HCT116 (cell line): Measurements from ENCODE around the gene EHBP1. TPM values are rescaled to one million over a fixed set of nuclear protein-coding genes. Genes with fewer than 3 reads are reported as not detected.

Experiments
- ATAC-seq: fragments of 200-7000 bp; cut with Tn5 transposase; 2 replicates; pipeline ENCODE4 v1.9.1; 2020; ENCODE audit warnings: mild to moderate bottlenecking, moderate library complexity
- BruUV-seq: library from RNA; stranded (reverse); fragments of 400-500 nt; replicated peaks from 2 replicates; lab custom pipeline; 2021; lab: Mats Ljungman, UMichigan
- CTCF ChIA-PET: fragments of 300-600 bp; sonication (Branson Sonifier 250); formaldehyde crosslinking; loops from one replicate; lab custom pipeline; 2021; ENCODE audit warnings: antibody characterized with exemption; lab: Charles Lee
- POLR2A ChIA-PET: fragments of 300-600, 350-600 bp; sonication (Branson Sonifier 250); formaldehyde crosslinking; loops from one replicate; lab custom pipeline; 2021; ENCODE audit warnings: antibody characterized with exemption; lab: Charles Lee
- RAD21 ChIA-PET, 2 experiments: fragments of 300-600 bp; sonication (Branson Sonifier 250); formaldehyde crosslinking; loops; one replicate each; lab custom pipeline; 2023; ENCODE audit warnings: low total read pairs in 2 of 2; ENCODE audit not compliant: uncharacterized antibody in 2 of 2, unreplicated experiment in 2 of 2, low non-redundant PET in 1 of 2; lab: Charles Lee
- DNase-seq: peaks from one replicate; pipeline ENCODE4 v3.0.0-alpha.2; 2010; ENCODE audit warnings: low read depth, low spot score
- H2AFZ ChIP-seq: fragments of 200-600 bp; shearing (Covaris generic), sonication (generic); 2 replicates; pipeline ENCODE4 v1.6.1; 2017; ENCODE audit warnings: low read depth, mixed run types, mixed read lengths, antibody characterized with exemption, low read length; ENCODE audit not compliant: poor library complexity, severe bottlenecking
- H3K27ac ChIP-seq: 2 replicates; pipeline ENCODE4 v1.5.1; 2012; ENCODE audit warnings: low read depth, low read length
- H3K27me3 ChIP-seq: fragments of 200-600 bp; sonication (generic); 2 replicates; pipeline ENCODE4 v1.6.1; 2016; ENCODE audit warnings: mixed run types, low read length, mixed read lengths; ENCODE audit not compliant: insufficient read depth
- H3K36me3 ChIP-seq, 2 experiments: fragments of 200-500 bp in 1 of 2; fragments of 200-600 bp in 1 of 2; sonication (Bioruptor generic) in 1 of 2; sonication (generic) in 1 of 2; 2 replicates each; pipeline versions ENCODE4 v1.5.1 to v1.6.1; 2014 to 2016; ENCODE audit warnings: low read length in 2 of 2, inconsistent platforms in 1 of 2, mixed read lengths in 1 of 2, mixed run types in 1 of 2; ENCODE audit not compliant: insufficient read depth in 2 of 2, control insufficient read depth in 1 of 2
- H3K4me1 ChIP-seq, 2 experiments: fragments of 200-600 bp in 1 of 2; sonication (generic) in 1 of 2; 2 replicates each; pipeline versions ENCODE4 v1.5.1 to v1.6.1; 2012 to 2017; ENCODE audit warnings: low read length in 2 of 2, inconsistent platforms in 1 of 2, mild to moderate bottlenecking in 1 of 2, mixed read lengths in 1 of 2, mixed run types in 1 of 2, moderate library complexity in 1 of 2; ENCODE audit not compliant: insufficient read depth in 2 of 2, control insufficient read depth in 1 of 2
- H3K4me2 ChIP-seq: fragments of 200-600 bp; sonication (generic); 2 replicates; pipeline ENCODE4 v1.6.1; 2017; ENCODE audit warnings: mixed run types, low read length, mixed read lengths
- H3K4me3 ChIP-seq, 2 experiments: fragments of 200-600 bp in 1 of 2; sonication (generic) in 1 of 2; replicated peaks in 1 of 2; 2 replicates each; pipeline ENCODE4 v1.5.1; 2011 to 2016; ENCODE audit warnings: low read length in 2 of 2, control low read depth in 1 of 2, low read depth in 1 of 2, mild to moderate bottlenecking in 1 of 2, mixed read lengths in 1 of 2, mixed run types in 1 of 2
- H3K79me2 ChIP-seq: fragments of 200-600 bp; sonication (generic); 2 replicates; pipeline ENCODE4 v1.6.1; 2017; ENCODE audit warnings: mild to moderate bottlenecking, mixed run types, low read length, moderate library complexity, mixed read lengths; ENCODE audit not compliant: insufficient read depth
- H3K9ac ChIP-seq: fragments of 200-600 bp; sonication (generic); 2 replicates; pipeline ENCODE4 v1.6.1; 2016; ENCODE audit warnings: low read length, mixed read lengths
- H3K9me2 ChIP-seq: fragments of 200-600 bp; sonication (generic), shearing (Covaris generic); 2 replicates; pipeline ENCODE4 v1.6.1; 2017; ENCODE audit warnings: mixed run types, mild to moderate bottlenecking, moderate library complexity; ENCODE audit not compliant: insufficient read depth
- H3K9me3 ChIP-seq, 2 experiments: fragments of 200-500 bp in 1 of 2; fragments of 200-600 bp in 1 of 2; sonication (Bioruptor generic) in 1 of 2; sonication (generic) in 1 of 2; 2 replicates each; pipeline ENCODE4 v1.6.1; 2014 to 2017; ENCODE audit warnings: low read length in 2 of 2, mixed read lengths in 2 of 2, inconsistent platforms in 1 of 2, low read depth in 1 of 2, mild to moderate bottlenecking in 1 of 2, mixed run types in 1 of 2, moderate library complexity in 1 of 2; ENCODE audit not compliant: control insufficient read depth in 1 of 2, insufficient read depth in 1 of 2
- H4K20me1 ChIP-seq: fragments of 200-600 bp; sonication (generic), shearing (Covaris generic); 2 replicates; pipeline ENCODE4 v1.6.1; 2017; ENCODE audit warnings: mixed run types, mild to moderate bottlenecking, moderate library complexity; ENCODE audit not compliant: insufficient read depth
- CEBPB ChIP-seq: IDR thresholded peaks from 2 replicates; pipeline ENCODE4 v1.6.1; 2012; ENCODE audit warnings: low read depth
- EGR1 ChIP-seq: IDR thresholded peaks from 2 replicates; pipeline ENCODE4 v1.6.1; 2012; ENCODE audit warnings: low read depth
- EZH2 ChIP-seq: fragments of 200-600 bp; sonication (generic); IDR thresholded peaks from 2 replicates; pipeline ENCODE4 v1.6.1; 2017; ENCODE audit warnings: antibody characterized with exemption, mixed run types
- EZH2phosphoT487 ChIP-seq: fragments of 200-600 bp; IDR thresholded peaks from 2 replicates; pipeline ENCODE4 v1.6.1; 2018; ENCODE audit warnings: antibody characterized with exemption, borderline replicate concordance
- FOSL1 ChIP-seq: IDR thresholded peaks from 2 replicates; pipeline ENCODE4 v1.6.1; 2012; ENCODE audit warnings: low read depth
- POLR2A ChIP-seq: IDR thresholded peaks from 2 replicates; pipeline ENCODE4 v1.7.0; 2011; ENCODE audit warnings: borderline replicate concordance; ENCODE audit not compliant: insufficient read depth, insufficient read length; ENCODE audit errors: extremely low read depth
- POLR2AphosphoS5 ChIP-seq: IDR thresholded peaks from 2 replicates; pipeline ENCODE4 v1.6.1; 2011; ENCODE audit warnings: mild to moderate bottlenecking, low read depth, low read length, moderate library complexity
- RAD21 ChIP-seq: IDR thresholded peaks from 2 replicates; pipeline ENCODE4 v1.6.1; 2012; ENCODE audit warnings: low read depth, mild to moderate bottlenecking
- SIN3A ChIP-seq: IDR thresholded peaks from 2 replicates; pipeline ENCODE4 v1.6.1; 2012; ENCODE audit warnings: low read depth
- SRF ChIP-seq: IDR thresholded peaks from 2 replicates; pipeline ENCODE4 v1.6.1; 2012; ENCODE audit warnings: low read depth
- TCF7L2 ChIP-seq: IDR thresholded peaks from 2 replicates; pipeline ENCODE4 v1.7.0; 2011; ENCODE audit warnings: borderline replicate concordance, inconsistent platforms; ENCODE audit not compliant: insufficient read depth, insufficient read length; ENCODE audit errors: extremely low read depth
- intact Hi-C: fragments of 100-400 bp; cut with micrococcal nuclease; formaldehyde crosslinking; loops from 2 replicates; pipeline ENCODE4 v1.10.0; 2022
- total RNA-seq: library from RNA; stranded (reverse); gene quantifications from one replicate; pipeline ENCODE4 v1.2.1, GENCODE V29; 2021; ENCODE audit not compliant: unreplicated experiment
- TF ChIP-seq, protein P1 (sequence below), 3 experiments: fragments of 200-600 bp in 1 of 3; sonication (generic) in 1 of 3; IDR thresholded peaks in 2 of 3; conservative IDR thresholded peaks in 1 of 3; 2 replicates each; pipeline ENCODE4 v1.5.1; 2012 to 2017; ENCODE audit warnings: low read depth in 2 of 3, low read length in 2 of 3, antibody characterized with exemption in 1 of 3, borderline replicate concordance in 1 of 3, control low read depth in 1 of 3, mild to moderate bottlenecking in 1 of 3, mixed read lengths in 1 of 3, mixed run types in 1 of 3, moderate library complexity in 1 of 3; ENCODE audit not compliant: insufficient read depth in 1 of 3
- TF ChIP-seq, protein P2 (sequence below): IDR thresholded peaks from 2 replicates; pipeline ENCODE4 v1.6.1; 2012; ENCODE audit warnings: low read depth

The EHBP1 gene
- total RNA-seq, 1 experiment from 2014 or later, result 89.9 TPM

DNA sequence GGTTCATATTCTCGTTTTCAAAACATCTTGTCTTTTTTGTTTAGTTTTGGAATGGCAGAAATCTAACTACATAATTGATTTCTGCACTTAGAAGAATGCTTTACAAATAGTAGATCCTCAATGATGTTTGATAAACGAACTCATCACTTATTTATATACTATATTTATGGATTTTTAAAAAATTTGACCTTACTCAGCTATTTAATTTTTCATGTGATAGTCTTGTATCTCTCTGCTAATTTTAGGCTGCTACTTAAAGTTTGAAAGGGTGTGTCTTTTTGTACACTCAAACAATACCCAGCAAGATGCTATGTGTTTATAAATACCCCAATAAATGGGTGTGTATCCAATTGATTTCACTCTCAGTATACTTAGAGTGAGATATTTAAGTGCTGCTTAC lies 86.9 kb downstream of the EHBP1 start:
- Histone ChIP-seq H3K4me2 (no peak overlapping the region), H4K20me1 (peaks cover 4% of the 10 kb centered on the region; the same call in 1 of the 2 replicates), H3K79me2 (peaks cover 95% of the 10 kb centered on the region), H2AFZ (no peak overlapping the region), H3K4me3 (no peak overlapping the region), H3K4me1 (peaks cover 37 to 74% of the 10 kb centered on the region in 2 experiments), H3K27me3 (no peaks in the 10 kb centered on the region), H3K9me3 (no peaks in the 10 kb centered on the region), H3K27ac (no peak overlapping the region), H3K36me3 (no peaks in the 10 kb centered on the region), H3K9ac (no peak overlapping the region), H3K9me2 (no peaks in the 10 kb centered on the region)
- RAD21 ChIA-PET, result no interaction called here
- intact Hi-C loops, result no loop called here
- no peak for DNase-seq
- no peak for ATAC-seq
- POLR2A ChIA-PET, result no interaction called here
- CTCF ChIA-PET, result no interaction called here
- BruUV-seq, result no TSS peak
- no peak for TF ChIP-seq FOSL1
- TF ChIP-seq EGR1, result no peak
- TF ChIP-seq RAD21, result no peak
- TF ChIP-seq CEBPB, result no peak
- TF ChIP-seq POLR2A, result no peak
- TF ChIP-seq, all 23 proteins: peak for 0

DNA sequence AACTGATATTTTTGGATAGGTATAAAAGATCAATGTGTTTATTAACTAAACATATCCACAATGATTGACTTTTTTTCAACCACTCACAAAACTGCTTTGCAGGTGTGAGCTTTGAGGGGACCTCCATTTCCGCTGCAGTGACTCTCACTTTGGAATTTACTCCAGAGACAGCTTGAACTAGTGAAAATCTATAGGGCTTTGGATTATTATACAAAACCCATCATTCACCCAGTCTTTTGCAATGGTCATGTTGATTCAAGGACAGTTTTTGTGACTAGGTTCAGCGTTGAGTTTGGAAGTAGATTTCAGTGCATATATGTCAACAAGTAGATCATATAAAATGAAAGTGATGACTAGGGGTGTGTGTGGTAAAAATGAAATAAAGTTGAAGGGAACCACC lies 87.7 kb downstream of the EHBP1 start:
- H3K36me3 ChIP-seq, result no peaks in the 10 kb centered on the region
- intact Hi-C loops, result no loop called here
- no peak overlapping the region for H2AFZ ChIP-seq
- no peaks in the 10 kb centered on the region for H3K27me3 ChIP-seq
- H3K79me2 ChIP-seq, result peaks cover 95% of the 10 kb centered on the region
- ChIA-PET CTCF (no interaction called here), POLR2A (no interaction called here), RAD21 (no interaction called here)
- H3K4me3 ChIP-seq, result no peak overlapping the region
- peaks cover 36 to 66% of the 10 kb centered on the region in 2 experiments for H3K4me1 ChIP-seq
- no peak overlapping the region for H3K4me2 ChIP-seq
- no peak for TF ChIP-seq TCF7L2
- TF ChIP-seq, protein P1, sequence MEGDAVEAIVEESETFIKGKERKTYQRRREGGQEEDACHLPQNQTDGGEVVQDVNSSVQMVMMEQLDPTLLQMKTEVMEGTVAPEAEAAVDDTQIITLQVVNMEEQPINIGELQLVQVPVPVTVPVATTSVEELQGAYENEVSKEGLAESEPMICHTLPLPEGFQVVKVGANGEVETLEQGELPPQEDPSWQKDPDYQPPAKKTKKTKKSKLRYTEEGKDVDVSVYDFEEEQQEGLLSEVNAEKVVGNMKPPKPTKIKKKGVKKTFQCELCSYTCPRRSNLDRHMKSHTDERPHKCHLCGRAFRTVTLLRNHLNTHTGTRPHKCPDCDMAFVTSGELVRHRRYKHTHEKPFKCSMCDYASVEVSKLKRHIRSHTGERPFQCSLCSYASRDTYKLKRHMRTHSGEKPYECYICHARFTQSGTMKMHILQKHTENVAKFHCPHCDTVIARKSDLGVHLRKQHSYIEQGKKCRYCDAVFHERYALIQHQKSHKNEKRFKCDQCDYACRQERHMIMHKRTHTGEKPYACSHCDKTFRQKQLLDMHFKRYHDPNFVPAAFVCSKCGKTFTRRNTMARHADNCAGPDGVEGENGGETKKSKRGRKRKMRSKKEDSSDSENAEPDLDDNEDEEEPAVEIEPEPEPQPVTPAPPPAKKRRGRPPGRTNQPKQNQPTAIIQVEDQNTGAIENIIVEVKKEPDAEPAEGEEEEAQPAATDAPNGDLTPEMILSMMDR (IDR thresholded peaks at IDR 0.05 in 2 of 3, conservative IDR thresholded peaks at IDR 0.05 in 1 of 3; ENCODE audit: borderline replicate concordance in 1 of 3, insufficient read depth in 1 of 3, low read depth in 2 of 3, low read length in 2 of 3), result no peak
- TF ChIP-seq POLR2AphosphoS5, result no peak
- no peak for TF ChIP-seq EZH2
- TF ChIP-seq EZH2phosphoT487, result no peak
- no peak for TF ChIP-seq SRF
- TF ChIP-seq, protein P2, sequence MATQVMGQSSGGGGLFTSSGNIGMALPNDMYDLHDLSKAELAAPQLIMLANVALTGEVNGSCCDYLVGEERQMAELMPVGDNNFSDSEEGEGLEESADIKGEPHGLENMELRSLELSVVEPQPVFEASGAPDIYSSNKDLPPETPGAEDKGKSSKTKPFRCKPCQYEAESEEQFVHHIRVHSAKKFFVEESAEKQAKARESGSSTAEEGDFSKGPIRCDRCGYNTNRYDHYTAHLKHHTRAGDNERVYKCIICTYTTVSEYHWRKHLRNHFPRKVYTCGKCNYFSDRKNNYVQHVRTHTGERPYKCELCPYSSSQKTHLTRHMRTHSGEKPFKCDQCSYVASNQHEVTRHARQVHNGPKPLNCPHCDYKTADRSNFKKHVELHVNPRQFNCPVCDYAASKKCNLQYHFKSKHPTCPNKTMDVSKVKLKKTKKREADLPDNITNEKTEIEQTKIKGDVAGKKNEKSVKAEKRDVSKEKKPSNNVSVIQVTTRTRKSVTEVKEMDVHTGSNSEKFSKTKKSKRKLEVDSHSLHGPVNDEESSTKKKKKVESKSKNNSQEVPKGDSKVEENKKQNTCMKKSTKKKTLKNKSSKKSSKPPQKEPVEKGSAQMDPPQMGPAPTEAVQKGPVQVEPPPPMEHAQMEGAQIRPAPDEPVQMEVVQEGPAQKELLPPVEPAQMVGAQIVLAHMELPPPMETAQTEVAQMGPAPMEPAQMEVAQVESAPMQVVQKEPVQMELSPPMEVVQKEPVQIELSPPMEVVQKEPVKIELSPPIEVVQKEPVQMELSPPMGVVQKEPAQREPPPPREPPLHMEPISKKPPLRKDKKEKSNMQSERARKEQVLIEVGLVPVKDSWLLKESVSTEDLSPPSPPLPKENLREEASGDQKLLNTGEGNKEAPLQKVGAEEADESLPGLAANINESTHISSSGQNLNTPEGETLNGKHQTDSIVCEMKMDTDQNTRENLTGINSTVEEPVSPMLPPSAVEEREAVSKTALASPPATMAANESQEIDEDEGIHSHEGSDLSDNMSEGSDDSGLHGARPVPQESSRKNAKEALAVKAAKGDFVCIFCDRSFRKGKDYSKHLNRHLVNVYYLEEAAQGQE, result no peak
- TF ChIP-seq SIN3A, result no peak
- H3K9ac ChIP-seq, result no peak overlapping the region
- H3K27ac ChIP-seq, result no peak overlapping the region
- H3K9me2 ChIP-seq, result no peaks in the 10 kb centered on the region
- no TSS peak for BruUV-seq
- ATAC-seq (no peak), DNase-seq (no peak)
- peaks cover 4% of the 10 kb centered on the region; the same call in 1 of the 2 replicates for H4K20me1 ChIP-seq
- H3K9me3 ChIP-seq, result no peaks in the 10 kb centered on the region
